ENCODE data around the gene CST7. TPM values are rescaled to one million over a fixed set of nuclear protein-coding genes. Genes with fewer than 3 reads are reported as not detected.

Gene CST7
- polyA plus RNA-seq, 1 of the 3 experiments (the other 2 are of a cell fraction): 0.07 TPM

DNA sequence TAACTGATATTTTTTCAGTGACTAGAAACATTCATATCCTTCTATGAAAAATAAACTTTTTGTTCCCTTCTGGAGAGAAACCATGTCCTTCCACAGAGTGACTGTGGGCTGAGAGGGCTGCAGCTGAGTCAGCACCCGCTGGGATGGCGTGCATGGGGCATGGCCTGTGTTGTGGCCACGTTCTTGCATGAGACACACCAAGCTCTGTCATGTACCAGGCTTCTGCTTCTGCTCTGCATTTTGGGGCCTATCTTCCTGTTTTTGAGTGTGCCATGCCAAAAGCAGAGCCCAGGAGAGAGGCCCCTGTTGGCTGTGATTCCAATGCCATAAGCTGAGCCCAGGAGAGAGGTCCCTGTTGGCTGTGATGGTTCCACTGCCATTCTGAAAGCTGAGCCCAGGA is 32.7 kb downstream of the CST7 start:
- POLR2A ChIA-PET: no interaction called here
- CTCF ChIA-PET: interaction anchor here (0.9 to 2.7 kb wide), 2 partner anchors 13 to 64 kb away, joined by 3 to 10 read pairs; no protein-coding TSS in a partner anchor
- no peak overlapping the region for H3K4me2 ChIP-seq
- H2AFZ ChIP-seq (ENCODE audit: low read depth): no peak overlapping the region
- H3K36me3 ChIP-seq (replicated peaks in 1 of 2; ENCODE audit: control insufficient read depth in 1 of 2, insufficient read depth in 2 of 2, low read length in 1 of 2): peaks cover 37 to 40% of the 10 kb centered on the region in 2 experiments
- H3K9ac ChIP-seq: no peak overlapping the region
- H4K20me1 ChIP-seq (ENCODE audit: insufficient read depth): no peaks in the 10 kb centered on the region
- peaks cover 28% of the 10 kb centered on the region; the same call in 1 of the 2 replicates for H3K79me2 ChIP-seq (ENCODE audit: insufficient read depth)
- H3K9me2 ChIP-seq: no peaks in the 10 kb centered on the region
- peaks cover under 1% of the 10 kb centered on the region; the same call in 1 of the 2 replicates for H3K9me3 ChIP-seq
- H3F3A ChIP-seq (replicated peaks; ENCODE audit: insufficient read depth): no peaks in the 10 kb centered on the region
- no peak for TF ChIP-seq RAD21 (IDR thresholded peaks at IDR 0.05; ENCODE audit: low read length)
- TF ChIP-seq NFIC (IDR thresholded peaks at IDR 0.05; ENCODE audit: borderline replicate concordance): no peak
- no peak for TF ChIP-seq FOXJ3 (CRISPR knock-in tag; IDR thresholded peaks at IDR 0.05)
- no peak for TF ChIP-seq TCF12 (IDR thresholded peaks at IDR 0.05)
- TF ChIP-seq, protein P1, sequence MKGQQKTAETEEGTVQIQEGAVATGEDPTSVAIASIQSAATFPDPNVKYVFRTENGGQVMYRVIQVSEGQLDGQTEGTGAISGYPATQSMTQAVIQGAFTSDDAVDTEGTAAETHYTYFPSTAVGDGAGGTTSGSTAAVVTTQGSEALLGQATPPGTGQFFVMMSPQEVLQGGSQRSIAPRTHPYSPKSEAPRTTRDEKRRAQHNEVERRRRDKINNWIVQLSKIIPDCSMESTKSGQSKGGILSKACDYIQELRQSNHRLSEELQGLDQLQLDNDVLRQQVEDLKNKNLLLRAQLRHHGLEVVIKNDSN (IDR thresholded peaks at IDR 0.05; ENCODE audit: borderline replicate concordance, low read depth): no peak
- TF ChIP-seq NRF1 (IDR thresholded peaks at IDR 0.05; ENCODE audit: low read depth, low read length): no peak
- TF ChIP-seq, protein P2, sequence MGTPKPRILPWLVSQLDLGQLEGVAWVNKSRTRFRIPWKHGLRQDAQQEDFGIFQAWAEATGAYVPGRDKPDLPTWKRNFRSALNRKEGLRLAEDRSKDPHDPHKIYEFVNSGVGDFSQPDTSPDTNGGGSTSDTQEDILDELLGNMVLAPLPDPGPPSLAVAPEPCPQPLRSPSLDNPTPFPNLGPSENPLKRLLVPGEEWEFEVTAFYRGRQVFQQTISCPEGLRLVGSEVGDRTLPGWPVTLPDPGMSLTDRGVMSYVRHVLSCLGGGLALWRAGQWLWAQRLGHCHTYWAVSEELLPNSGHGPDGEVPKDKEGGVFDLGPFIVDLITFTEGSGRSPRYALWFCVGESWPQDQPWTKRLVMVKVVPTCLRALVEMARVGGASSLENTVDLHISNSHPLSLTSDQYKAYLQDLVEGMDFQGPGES (IDR thresholded peaks at IDR 0.05; ENCODE audit: low read depth, low read length): no peak
- TF ChIP-seq, protein P3, sequence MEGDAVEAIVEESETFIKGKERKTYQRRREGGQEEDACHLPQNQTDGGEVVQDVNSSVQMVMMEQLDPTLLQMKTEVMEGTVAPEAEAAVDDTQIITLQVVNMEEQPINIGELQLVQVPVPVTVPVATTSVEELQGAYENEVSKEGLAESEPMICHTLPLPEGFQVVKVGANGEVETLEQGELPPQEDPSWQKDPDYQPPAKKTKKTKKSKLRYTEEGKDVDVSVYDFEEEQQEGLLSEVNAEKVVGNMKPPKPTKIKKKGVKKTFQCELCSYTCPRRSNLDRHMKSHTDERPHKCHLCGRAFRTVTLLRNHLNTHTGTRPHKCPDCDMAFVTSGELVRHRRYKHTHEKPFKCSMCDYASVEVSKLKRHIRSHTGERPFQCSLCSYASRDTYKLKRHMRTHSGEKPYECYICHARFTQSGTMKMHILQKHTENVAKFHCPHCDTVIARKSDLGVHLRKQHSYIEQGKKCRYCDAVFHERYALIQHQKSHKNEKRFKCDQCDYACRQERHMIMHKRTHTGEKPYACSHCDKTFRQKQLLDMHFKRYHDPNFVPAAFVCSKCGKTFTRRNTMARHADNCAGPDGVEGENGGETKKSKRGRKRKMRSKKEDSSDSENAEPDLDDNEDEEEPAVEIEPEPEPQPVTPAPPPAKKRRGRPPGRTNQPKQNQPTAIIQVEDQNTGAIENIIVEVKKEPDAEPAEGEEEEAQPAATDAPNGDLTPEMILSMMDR (IDR thresholded peaks at IDR 0.05): no peak
- no peak for TF ChIP-seq EP300 (IDR thresholded peaks at IDR 0.05; ENCODE audit: borderline replicate concordance in 1 of 2, low read depth in 1 of 2, low read length in 1 of 2)
- TF ChIP-seq RXRA (IDR thresholded peaks at IDR 0.05; ENCODE audit: borderline replicate concordance, low read depth): no peak
- TF ChIP-seq RCOR1 (IDR thresholded peaks at IDR 0.05; ENCODE audit: low read length): no peak
- TF ChIP-seq SMC3 (IDR thresholded peaks at IDR 0.05; ENCODE audit: low read depth, low read length): no peak
- no peak for TF ChIP-seq ELF1 (IDR thresholded peaks at IDR 0.05)
- TF ChIP-seq, protein P4, sequence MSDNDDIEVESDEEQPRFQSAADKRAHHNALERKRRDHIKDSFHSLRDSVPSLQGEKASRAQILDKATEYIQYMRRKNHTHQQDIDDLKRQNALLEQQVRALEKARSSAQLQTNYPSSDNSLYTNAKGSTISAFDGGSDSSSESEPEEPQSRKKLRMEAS (IDR thresholded peaks at IDR 0.05; ENCODE audit: low read depth): no peak
- TF ChIP-seq MEF2A (IDR thresholded peaks at IDR 0.05; ENCODE audit: borderline replicate concordance, low read depth): no peak
- TF ChIP-seq, protein P5, sequence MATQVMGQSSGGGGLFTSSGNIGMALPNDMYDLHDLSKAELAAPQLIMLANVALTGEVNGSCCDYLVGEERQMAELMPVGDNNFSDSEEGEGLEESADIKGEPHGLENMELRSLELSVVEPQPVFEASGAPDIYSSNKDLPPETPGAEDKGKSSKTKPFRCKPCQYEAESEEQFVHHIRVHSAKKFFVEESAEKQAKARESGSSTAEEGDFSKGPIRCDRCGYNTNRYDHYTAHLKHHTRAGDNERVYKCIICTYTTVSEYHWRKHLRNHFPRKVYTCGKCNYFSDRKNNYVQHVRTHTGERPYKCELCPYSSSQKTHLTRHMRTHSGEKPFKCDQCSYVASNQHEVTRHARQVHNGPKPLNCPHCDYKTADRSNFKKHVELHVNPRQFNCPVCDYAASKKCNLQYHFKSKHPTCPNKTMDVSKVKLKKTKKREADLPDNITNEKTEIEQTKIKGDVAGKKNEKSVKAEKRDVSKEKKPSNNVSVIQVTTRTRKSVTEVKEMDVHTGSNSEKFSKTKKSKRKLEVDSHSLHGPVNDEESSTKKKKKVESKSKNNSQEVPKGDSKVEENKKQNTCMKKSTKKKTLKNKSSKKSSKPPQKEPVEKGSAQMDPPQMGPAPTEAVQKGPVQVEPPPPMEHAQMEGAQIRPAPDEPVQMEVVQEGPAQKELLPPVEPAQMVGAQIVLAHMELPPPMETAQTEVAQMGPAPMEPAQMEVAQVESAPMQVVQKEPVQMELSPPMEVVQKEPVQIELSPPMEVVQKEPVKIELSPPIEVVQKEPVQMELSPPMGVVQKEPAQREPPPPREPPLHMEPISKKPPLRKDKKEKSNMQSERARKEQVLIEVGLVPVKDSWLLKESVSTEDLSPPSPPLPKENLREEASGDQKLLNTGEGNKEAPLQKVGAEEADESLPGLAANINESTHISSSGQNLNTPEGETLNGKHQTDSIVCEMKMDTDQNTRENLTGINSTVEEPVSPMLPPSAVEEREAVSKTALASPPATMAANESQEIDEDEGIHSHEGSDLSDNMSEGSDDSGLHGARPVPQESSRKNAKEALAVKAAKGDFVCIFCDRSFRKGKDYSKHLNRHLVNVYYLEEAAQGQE (IDR thresholded peaks at IDR 0.05; ENCODE audit: low read depth, low read length): no peak
- no peak for TF ChIP-seq TEAD4 (IDR thresholded peaks at IDR 0.05; ENCODE audit: borderline replicate concordance, insufficient read depth)
- no peak overlapping the region for H3K4me3 ChIP-seq (ENCODE audit: low read depth in 2 of 2, low read length in 1 of 2)
- 95% methylated on average over 3 of the region's 3 CpGs for WGBS (ENCODE audit: low lambda C conversion rate)
- no peak overlapping the region for H3K27ac ChIP-seq (ENCODE audit: low read depth in 2 of 2, low read length in 1 of 2)
- no peaks in the 10 kb centered on the region; a peak in 1 of 4 replicates for H3K4me1 ChIP-seq (ENCODE audit: control insufficient read depth in 1 of 2, insufficient read depth in 2 of 2, low read depth in 1 of 2, low read length in 1 of 2)
- no peaks in the 10 kb centered on the region for H3K27me3 ChIP-seq (ENCODE audit: insufficient read depth)
- DNase-seq: no peak

All from SK-N-SH (cell line).